Karpas-422 (cell line): ENCODE measurements around the gene ABCA13. TPM values are rescaled to one million over a fixed set of nuclear protein-coding genes. Genes with fewer than 3 reads are reported as not detected.

Experiments
- DNase-seq: peaks from one replicate; pipeline ENCODE4 v3.0.0-alpha.2; 2015
- H2AFZ ChIP-seq: fragments of 200-600 bp; sonication (generic); 2 replicates; pipeline ENCODE4 v1.6.1; 2014; ENCODE audit warnings: antibody characterized with exemption, low read length, mixed read lengths
- H3K27ac ChIP-seq: fragments of 200-600 bp; sonication (generic); 2 replicates; pipeline ENCODE4 v1.5.1; 2014; ENCODE audit warnings: mild to moderate bottlenecking, low read length, moderate library complexity
- H3K27me3 ChIP-seq: fragments of 200-600 bp; sonication (generic); 2 replicates; pipeline ENCODE4 v1.6.1; 2014; ENCODE audit warnings: low read length, mixed read lengths
- H3K36me3 ChIP-seq: fragments of 200-600 bp; sonication (generic); 2 replicates; pipeline ENCODE4 v1.6.1; 2014; ENCODE audit warnings: low read length, mixed read lengths; ENCODE audit not compliant: insufficient read depth
- H3K4me1 ChIP-seq: fragments of 200-600 bp; sonication (generic); 2 replicates; pipeline ENCODE4 v1.6.1; 2014; ENCODE audit warnings: mild to moderate bottlenecking, low read length, mixed read lengths
- H3K4me2 ChIP-seq: fragments of 200-600 bp; sonication (generic); 2 replicates; pipeline ENCODE4 v1.6.1; 2014; ENCODE audit warnings: low read length, low read depth, mild to moderate bottlenecking; ENCODE audit not compliant: poor library complexity, severe bottlenecking
- H3K4me3 ChIP-seq: fragments of 200-600 bp; sonication (generic); 2 replicates; pipeline ENCODE4 v1.5.1; 2014; ENCODE audit warnings: mild to moderate bottlenecking, antibody characterized with exemption, low read length, mixed read lengths
- H3K79me2 ChIP-seq: fragments of 200-600 bp; sonication (generic); 2 replicates; pipeline ENCODE4 v1.6.1; 2014; ENCODE audit warnings: mild to moderate bottlenecking, low read length, mixed read lengths
- H3K9ac ChIP-seq: fragments of 200-600 bp; sonication (generic); 2 replicates; pipeline ENCODE4 v1.6.0; 2014; ENCODE audit warnings: low read length
- H3K9me2 ChIP-seq: fragments of 200-600 bp; sonication (generic), shearing (Covaris generic); replicated peaks from 2 replicates; pipeline ENCODE4 v1.6.0; 2014; ENCODE audit warnings: mild to moderate bottlenecking, low read length, moderate library complexity; ENCODE audit not compliant: insufficient read depth
- H3K9me3 ChIP-seq: fragments of 300-700, 200-600 bp; sonication (generic); 2 replicates; pipeline ENCODE4 v1.6.1; 2014; ENCODE audit warnings: low read length, mixed read lengths
- H4K20me1 ChIP-seq: fragments of 200-600 bp; sonication (generic); 2 replicates; pipeline ENCODE4 v1.6.1; 2014; ENCODE audit warnings: mild to moderate bottlenecking, antibody characterized with exemption, low read length, low read depth; ENCODE audit not compliant: insufficient read depth
- total RNA-seq: library from RNA; depleted of rRNA; stranded (reverse); fragments of >200 nt; shearing (Covaris generic); gene quantifications from 2 replicates; pipeline ENCODE4 v1.2.3, GENCODE V29; 2014; ENCODE audit warnings: low replicate concordance

Gene ABCA13
- total RNA-seq, 1 experiment from 2014 or later = not detected

DNA sequence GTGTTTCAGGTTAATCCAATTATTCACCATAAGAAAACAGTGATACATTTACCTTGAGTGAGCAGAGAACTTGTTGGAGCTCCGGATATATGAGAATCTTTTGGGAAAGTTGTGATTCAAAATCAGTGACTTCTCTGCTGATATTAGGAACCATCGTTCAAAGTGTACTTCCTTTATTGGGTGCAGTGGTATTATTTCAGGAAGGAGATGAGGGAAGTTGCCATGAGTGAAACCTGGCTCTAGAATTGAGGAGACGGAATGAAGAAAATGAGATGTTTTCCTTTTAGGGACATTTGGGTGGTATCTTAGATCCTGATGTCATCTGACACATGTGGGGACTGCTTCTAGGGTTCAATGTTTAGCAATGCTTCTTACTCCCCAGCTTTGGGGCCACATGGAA is 343.9 kb downstream of the ABCA13 start:
- Histone ChIP-seq H3K4me3 (no peak overlapping the region), H2AFZ (no peak overlapping the region), H4K20me1 (no peaks in the 10 kb centered on the region), H3K4me2 (no peak overlapping the region), H3K27me3 (no peaks in the 10 kb centered on the region), H3K9me3 (no peaks in the 10 kb centered on the region), H3K4me1 (no peaks in the 10 kb centered on the region), H3K9me2 (no peaks in the 10 kb centered on the region), H3K9ac (no peak overlapping the region), H3K79me2 (no peaks in the 10 kb centered on the region), H3K36me3 (no peaks in the 10 kb centered on the region), H3K27ac (no peak overlapping the region)
- no peak for DNase-seq

DNA sequence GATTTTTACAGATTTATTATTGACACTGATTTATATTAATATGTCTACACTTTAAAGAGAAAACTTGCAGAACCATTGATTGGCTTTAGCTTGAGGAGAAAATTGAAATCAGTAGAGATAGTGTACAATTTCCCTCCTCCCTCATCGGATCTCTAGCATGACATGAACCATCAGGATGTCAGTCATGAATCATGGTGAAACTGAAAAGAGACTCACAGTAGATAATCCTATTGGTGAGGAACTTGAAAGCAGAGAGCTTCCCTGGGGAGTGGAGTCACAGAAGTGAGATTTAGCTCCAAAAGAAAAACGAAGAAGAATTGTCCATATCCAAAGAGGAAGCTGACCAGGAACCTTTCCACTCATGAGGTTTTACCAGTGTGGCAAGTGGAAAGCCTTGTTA is 346.8 kb downstream of the ABCA13 start:
- Histone ChIP-seq H3K36me3 (no peaks in the 10 kb centered on the region), H3K4me3 (no peak overlapping the region), H3K79me2 (no peaks in the 10 kb centered on the region), H3K9me3 (no peaks in the 10 kb centered on the region), H3K4me2 (no peak overlapping the region), H3K27ac (no peak overlapping the region), H3K27me3 (no peaks in the 10 kb centered on the region), H4K20me1 (no peaks in the 10 kb centered on the region), H3K9me2 (no peaks in the 10 kb centered on the region), H3K9ac (no peak overlapping the region), H2AFZ (no peak overlapping the region), H3K4me1 (no peaks in the 10 kb centered on the region)
- no peak for DNase-seq

DNA sequence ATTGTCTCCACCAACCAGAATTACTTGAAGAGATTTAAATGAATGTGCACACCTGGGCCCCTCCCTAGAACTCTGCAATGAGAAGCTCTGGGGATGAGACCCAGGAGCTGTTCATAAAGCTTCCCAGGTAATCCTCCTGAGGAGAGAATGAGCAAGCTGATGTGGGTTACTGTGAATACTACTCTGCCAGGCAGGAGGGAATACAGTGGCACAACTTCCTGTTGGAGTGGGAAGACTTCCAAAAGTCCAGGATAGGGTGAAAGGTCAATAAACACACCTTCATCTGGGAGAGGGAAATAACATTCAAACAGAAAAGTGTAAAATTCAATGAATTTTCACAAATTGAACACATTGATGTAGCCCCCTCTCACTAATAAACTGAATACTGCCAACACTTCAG is 351.4 kb downstream of the ABCA13 start:
- Histone ChIP-seq H3K9me3 (no peaks in the 10 kb centered on the region), H3K27me3 (no peaks in the 10 kb centered on the region), H2AFZ (no peak overlapping the region), H3K9me2 (no peaks in the 10 kb centered on the region), H3K4me2 (no peak overlapping the region), H4K20me1 (no peaks in the 10 kb centered on the region), H3K79me2 (no peaks in the 10 kb centered on the region), H3K4me1 (no peaks in the 10 kb centered on the region), H3K4me3 (no peak overlapping the region), H3K27ac (no peak overlapping the region), H3K9ac (no peak overlapping the region), H3K36me3 (no peaks in the 10 kb centered on the region)
- no peak for DNase-seq

DNA sequence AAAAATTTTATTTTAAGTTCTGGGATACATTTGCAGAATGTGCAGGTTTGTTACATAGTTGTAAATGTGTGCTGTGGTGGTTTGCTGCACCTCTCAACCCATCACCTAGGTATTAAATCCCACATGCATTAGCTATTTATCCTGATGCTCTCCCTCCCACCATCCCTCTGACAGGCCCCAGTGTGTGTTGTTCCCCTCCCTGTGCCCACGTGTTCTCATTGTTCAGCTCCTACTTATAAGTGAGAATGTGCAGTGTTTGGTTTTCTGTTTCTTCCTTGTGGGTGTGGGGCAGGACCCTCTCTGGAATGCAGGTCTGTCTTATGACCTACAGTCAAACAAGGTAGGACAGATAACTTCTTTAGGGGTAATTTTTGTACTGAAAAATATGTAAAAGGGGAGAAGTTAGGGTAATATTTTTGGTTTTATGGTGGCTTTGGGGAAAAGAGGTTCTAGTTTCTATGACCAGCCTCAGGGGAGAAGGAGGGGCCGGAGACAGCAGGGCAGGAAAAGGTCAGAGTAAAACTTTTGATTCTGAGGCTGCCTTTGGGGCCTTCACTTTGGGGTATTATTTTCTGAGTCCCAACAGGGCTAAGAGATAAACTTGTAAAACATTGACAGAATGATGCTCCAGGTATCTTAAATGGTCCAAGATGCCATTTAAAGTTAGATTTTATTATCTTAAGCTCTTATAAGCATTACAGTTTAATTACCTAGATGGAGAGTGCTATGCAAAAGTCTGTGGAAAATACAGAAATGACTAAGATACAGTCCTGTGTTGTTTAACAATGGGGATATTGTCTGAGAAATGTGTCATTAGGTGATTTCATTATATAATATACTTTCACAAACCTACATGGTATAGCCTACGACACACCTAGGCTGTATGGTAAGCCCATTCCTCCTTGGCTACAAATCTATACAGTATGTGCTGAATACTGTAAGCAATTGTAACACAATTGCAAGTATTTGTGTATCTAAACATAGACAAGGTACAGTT is 354.8 kb downstream of the ABCA13 start:
- Histone ChIP-seq H3K4me1 (no peaks in the 10 kb centered on the region), H3K4me3 (no peak overlapping the region), H3K9me3 (no peaks in the 10 kb centered on the region), H3K9me2 (no peaks in the 10 kb centered on the region), H2AFZ (no peak overlapping the region), H3K27me3 (peaks cover 2% of the 10 kb centered on the region; the same call in 1 of the 2 replicates), H3K79me2 (no peaks in the 10 kb centered on the region), H3K9ac (no peak overlapping the region), H3K36me3 (no peaks in the 10 kb centered on the region), H4K20me1 (no peaks in the 10 kb centered on the region), H3K27ac (no peak overlapping the region), H3K4me2 (no peak overlapping the region)
- DNase-seq = no peak

DNA sequence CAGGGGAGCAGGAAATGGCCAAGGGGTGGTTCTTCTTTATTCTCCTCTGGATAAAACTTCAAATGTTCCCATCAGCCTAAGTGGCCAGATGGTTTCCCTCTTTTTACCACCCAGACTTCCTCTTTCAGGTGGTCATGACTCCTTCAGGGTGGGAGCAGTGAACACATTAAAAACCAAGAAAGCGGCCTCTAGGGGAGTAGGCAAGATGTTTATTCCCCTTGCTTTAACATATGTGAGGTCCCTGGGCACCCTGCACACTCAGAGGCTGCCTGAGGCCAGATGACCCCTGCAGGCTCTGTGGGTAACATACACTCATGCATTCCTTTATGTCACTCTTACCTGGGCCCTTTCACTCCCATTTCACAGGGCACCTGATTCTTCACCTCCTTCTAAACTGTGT is 357.4 kb downstream of the ABCA13 start:
- Histone ChIP-seq H4K20me1 (no peaks in the 10 kb centered on the region), H3K9me3 (no peaks in the 10 kb centered on the region), H3K9ac (no peak overlapping the region), H3K4me1 (no peaks in the 10 kb centered on the region), H3K79me2 (no peaks in the 10 kb centered on the region), H3K27ac (no peak overlapping the region), H3K4me3 (no peak overlapping the region), H2AFZ (no peak overlapping the region), H3K27me3 (peaks cover 2% of the 10 kb centered on the region; the same call in 1 of the 2 replicates), H3K4me2 (no peak overlapping the region), H3K36me3 (no peaks in the 10 kb centered on the region), H3K9me2 (no peaks in the 10 kb centered on the region)
- DNase-seq = peak; percentile 52

DNA sequence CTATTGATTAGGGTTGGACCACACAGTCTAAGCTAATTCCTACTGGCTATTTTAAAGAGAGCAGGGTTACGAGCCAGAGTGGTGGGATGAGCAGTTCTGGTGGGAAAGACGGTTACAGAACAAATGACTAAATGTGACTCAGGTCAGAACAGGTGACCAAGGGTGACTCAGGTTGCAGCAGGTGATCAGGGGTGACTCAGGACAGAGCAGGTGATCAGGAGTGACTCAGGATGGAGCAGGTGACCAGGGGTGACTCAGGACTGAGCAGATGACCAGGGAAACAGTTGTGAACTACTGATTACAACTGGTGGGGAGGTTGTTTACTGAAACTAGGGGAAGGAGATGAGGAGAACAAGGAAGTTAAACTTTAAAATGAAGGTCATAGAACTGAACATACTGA is 366.3 kb downstream of the ABCA13 start:
- H3K4me2 ChIP-seq = no peak overlapping the region
- H3K27ac ChIP-seq = no peak overlapping the region
- H2AFZ ChIP-seq = no peak overlapping the region
- H3K9me3 ChIP-seq = no peaks in the 10 kb centered on the region; the same call in 1 of the 2 replicates
- H3K9me2 ChIP-seq = no peaks in the 10 kb centered on the region
- no peaks in the 10 kb centered on the region for H3K4me1 ChIP-seq
- no peak overlapping the region for H3K4me3 ChIP-seq
- H3K36me3 ChIP-seq = no peaks in the 10 kb centered on the region
- DNase-seq = no peak
- no peaks in the 10 kb centered on the region; the same call in 1 of the 2 replicates for H3K27me3 ChIP-seq
- H3K9ac ChIP-seq = no peak overlapping the region
- no peaks in the 10 kb centered on the region for H3K79me2 ChIP-seq
- H4K20me1 ChIP-seq = no peaks in the 10 kb centered on the region

DNA sequence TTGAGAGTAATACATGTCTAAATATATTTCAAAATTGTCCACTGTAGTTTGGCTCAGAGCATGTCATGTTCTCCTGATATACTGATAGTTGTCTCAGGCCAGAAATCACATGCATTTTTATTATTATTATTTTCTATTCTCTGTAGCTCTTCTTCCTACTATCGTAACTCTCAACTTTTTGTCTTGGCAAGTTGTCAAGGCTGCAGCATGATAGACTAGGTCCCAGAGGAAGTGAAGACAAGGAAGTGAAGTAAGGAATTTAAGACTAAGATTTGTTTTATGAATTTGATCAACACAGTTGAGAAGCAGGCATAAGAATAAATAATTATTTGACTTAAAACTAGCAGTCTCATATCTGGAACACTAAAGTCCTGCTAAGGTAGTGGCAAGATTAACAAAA is 369.5 kb downstream of the ABCA13 start:
- no peaks in the 10 kb centered on the region for H3K79me2 ChIP-seq
- no peak overlapping the region for H2AFZ ChIP-seq
- DNase-seq = no peak
- no peak overlapping the region for H3K4me2 ChIP-seq
- no peaks in the 10 kb centered on the region for H4K20me1 ChIP-seq
- no peak overlapping the region for H3K4me3 ChIP-seq
- no peak overlapping the region for H3K9ac ChIP-seq
- no peak overlapping the region for H3K27ac ChIP-seq
- no peaks in the 10 kb centered on the region for H3K9me2 ChIP-seq
- no peaks in the 10 kb centered on the region for H3K4me1 ChIP-seq
- H3K27me3 ChIP-seq = no peaks in the 10 kb centered on the region
- no peaks in the 10 kb centered on the region; the same call in 1 of the 2 replicates for H3K9me3 ChIP-seq
- H3K36me3 ChIP-seq = no peaks in the 10 kb centered on the region

DNA sequence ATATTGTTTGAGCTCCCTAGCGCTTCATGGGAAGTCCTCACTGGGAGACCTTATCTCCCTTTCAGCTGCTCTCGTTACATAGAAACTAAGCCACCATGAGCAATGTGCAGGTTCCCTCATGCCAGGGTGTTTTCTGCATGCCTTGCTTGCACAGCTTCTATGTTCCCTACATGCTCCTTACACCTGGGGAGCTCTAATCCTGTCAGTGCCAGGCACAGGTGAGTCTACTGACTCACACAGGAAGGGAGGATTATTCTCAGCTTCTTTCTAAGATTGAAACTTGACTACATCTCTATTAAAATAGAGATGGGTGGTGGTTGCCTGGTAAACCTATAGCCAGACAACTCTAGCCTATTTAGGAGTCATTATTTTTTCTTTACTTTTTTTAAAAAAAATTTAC is 377.4 kb downstream of the ABCA13 start:
- Histone ChIP-seq H4K20me1 (no peaks in the 10 kb centered on the region), H3K9me3 (no peaks in the 10 kb centered on the region), H3K27me3 (no peaks in the 10 kb centered on the region), H3K9me2 (no peaks in the 10 kb centered on the region), H3K27ac (no peak overlapping the region), H3K9ac (no peak overlapping the region), H3K4me2 (no peak overlapping the region), H2AFZ (no peak overlapping the region), H3K4me1 (no peaks in the 10 kb centered on the region), H3K79me2 (no peaks in the 10 kb centered on the region), H3K4me3 (no peak overlapping the region), H3K36me3 (no peaks in the 10 kb centered on the region)
- no peak for DNase-seq
